Gastrocnemius medialis (tissue), 4 donors: Measurements from ENCODE around the gene BSN. TPM values are rescaled to one million over a fixed set of nuclear protein-coding genes. Genes with fewer than 3 reads are reported as not detected.

Source experiments
- ATAC-seq, 2 donors: fragments of 150-250 bp; one replicate each; pipeline ENCODE4 v1.9.1; 2016
- DNase-seq, 2 donors: peaks; one replicate each; pipeline ENCODE4 v3.0.0-alpha.2; 2019
- H3K27ac ChIP-seq, 4 donors: fragments of 200-600 bp; sonication (generic); 1 replicate in 1 of 4; 2 replicates in 3 of 4; pipeline ENCODE4 v1.5.1; 2016 to 2018; ENCODE audit warnings: mild to moderate bottlenecking in 2 of 4, moderate library complexity in 1 of 4
- H3K27me3 ChIP-seq, 3 donors: fragments of 200-600 bp; sonication (generic) in 2 of 3; 1 replicate in 1 of 3; 2 replicates in 2 of 3; pipeline versions ENCODE4 v1.5.1 to v1.6.0; 2016 to 2019; ENCODE audit warnings: mild to moderate bottlenecking in 1 of 3, moderate library complexity in 1 of 3
- H3K36me3 ChIP-seq, 2 donors: fragments of 200-600 bp; sonication (generic) in 1 of 2; one replicate each; pipeline ENCODE4 v1.5.1; 2017 to 2018
- H3K4me1 ChIP-seq, 2 donors: fragments of 200-600 bp; sonication (generic) in 1 of 2; one replicate each; pipeline ENCODE4 v1.5.1; 2016 to 2017; ENCODE audit warnings: mild to moderate bottlenecking in 2 of 2
- H3K4me3 ChIP-seq, 4 donors: fragments of 200-600 bp; sonication (generic) in 3 of 4; 1 replicate in 1 of 4; 2 replicates in 3 of 4; pipeline ENCODE4 v1.5.1; 2016 to 2019; ENCODE audit warnings: mild to moderate bottlenecking in 2 of 4
- H3K9me3 ChIP-seq, 3 donors: fragments of 200-600 bp; sonication (generic) in 2 of 3; 1 replicate in 1 of 3; 2 replicates in 2 of 3; pipeline ENCODE4 v1.5.1; 2016 to 2019
- CTCF ChIP-seq, 5 experiments: fragments of 450-650 bp in 3 of 5; fragments of 200-600 bp in 2 of 5; sonication (generic) in 2 of 5; IDR thresholded peaks in 4 of 5; conservative IDR thresholded peaks in 1 of 5; 1 replicate in 4 of 5; 2 replicates in 1 of 5; pipeline ENCODE4 v1.5.1; 2016 to 2019; ENCODE audit warnings: antibody characterized with exemption in 5 of 5, mild to moderate bottlenecking in 3 of 5, moderate library complexity in 3 of 5
- POLR2A ChIP-seq, 2 donors: fragments of 450-650 bp; IDR thresholded peaks; one replicate each; pipeline ENCODE4 v1.6.1; 2017; ENCODE audit warnings: antibody characterized with exemption in 2 of 2, mild to moderate bottlenecking in 2 of 2, moderate library complexity in 2 of 2
- in situ Hi-C, 4 donors: fragments of 200-750 bp; cut with MboI; loops; one replicate each; pipeline versions ENCODE4 v1.15.0 to v1.8.0; 2017; ENCODE audit warnings: low sequenced_read_pairs in 4 of 4
- intact Hi-C: fragments of 100-400 bp; cut with DNase I; formaldehyde crosslinking; loops from one replicate; pipeline ENCODE4 v1.15.1; 2023; ENCODE audit warnings: low total_unique reads
- total RNA-seq, 4 donors: library from RNA; depleted of rRNA; stranded (reverse); fragments of >200 nt; gene quantifications; one replicate each; pipeline versions ENCODE4 v1.1.0 to v1.2.3, GENCODE V29; 2016

Gene BSN
- total RNA-seq, 4 donors from 2014 or later = 0.10 to 0.24 (median 0.21) TPM

GRCh38 chr3:49553324-49553691 lies 969 bp upstream of the BSN start:
- intact Hi-C loops (no loop called here), in situ Hi-C loops (no loop called here)
- peaks cover 14 to 15% of the 10 kb centered on the region in 2 donors for H3K4me1 ChIP-seq
- DNase-seq (no peak), ATAC-seq (no peak)
- H3K4me3 ChIP-seq = peak overlapping the region; percentile 80 to 95 (median 83)
- peak overlapping the region; percentile 76 to 91 (median 82) for H3K27ac ChIP-seq
- H3K36me3 ChIP-seq = no peaks in the 10 kb centered on the region
- TF ChIP-seq POLR2A (IDR thresholded peaks at IDR 0.05) = no peak
- TF ChIP-seq CTCF (IDR thresholded peaks at IDR 0.05 in 4 of 5, conservative IDR thresholded peaks at IDR 0.05 in 1 of 5) = no peak
- no peaks in the 10 kb centered on the region for H3K27me3 ChIP-seq
- H3K9me3 ChIP-seq = no peaks in the 10 kb centered on the region

- intact Hi-C loops (loop anchor here (1.0 kb wide), 2 partner anchors 14 to 375 kb away; partner anchors contain the start of gene MON1A), in situ Hi-C loops (no loop called here)
- DNase-seq (no peak), ATAC-seq (peak; percentile 87 to 89)
- H3K4me3 ChIP-seq = peak overlapping the region; percentile 48 to 80 (median 54)
- TF ChIP-seq POLR2A (IDR thresholded peaks at IDR 0.05) = no peak
- TF ChIP-seq CTCF (IDR thresholded peaks at IDR 0.05 in 4 of 5, conservative IDR thresholded peaks at IDR 0.05 in 1 of 5) = no peak
- H3K36me3 ChIP-seq = no peaks in the 10 kb centered on the region
- no peak overlapping the region for H3K27ac ChIP-seq
- H3K27me3 ChIP-seq = no peaks in the 10 kb centered on the region
- H3K9me3 ChIP-seq = no peaks in the 10 kb centered on the region
- H3K4me1 ChIP-seq = peaks cover 14 to 15% of the 10 kb centered on the region in 2 donors
These were observed 472 bp downstream of the BSN start for GRCh38 chr3:49554633-49555265.

- no peaks in the 10 kb centered on the region for H3K36me3 ChIP-seq
- no peaks in the 10 kb centered on the region for H3K27me3 ChIP-seq
- intact Hi-C loops (no loop called here), in situ Hi-C loops (no loop called here)
- ATAC-seq (no peak), DNase-seq (no peak)
- peaks cover 14 to 15% of the 10 kb centered on the region in 2 donors for H3K4me1 ChIP-seq
- H3K9me3 ChIP-seq = no peaks in the 10 kb centered on the region
- no peak overlapping the region for H3K27ac ChIP-seq
- no peak for TF ChIP-seq POLR2A (IDR thresholded peaks at IDR 0.05)
- no peak for TF ChIP-seq CTCF (IDR thresholded peaks at IDR 0.05 in 4 of 5, conservative IDR thresholded peaks at IDR 0.05 in 1 of 5)
- H3K4me3 ChIP-seq = no peak overlapping the region
These were observed 2.4 kb downstream of the BSN start for GRCh38 chr3:49556500-49557275.

- no peak overlapping the region for H3K4me3 ChIP-seq
- H3K36me3 ChIP-seq = no peaks in the 10 kb centered on the region
- no peaks in the 10 kb centered on the region for H3K9me3 ChIP-seq
- H3K27ac ChIP-seq = no peak overlapping the region
- no peak for ATAC-seq
- in situ Hi-C loops = no loop called here
- H3K4me1 ChIP-seq = no peaks in the 10 kb centered on the region
- no peak for DNase-seq
- intact Hi-C loops = no loop called here
- no peaks in the 10 kb centered on the region for H3K27me3 ChIP-seq
- TF ChIP-seq CTCF (IDR thresholded peaks at IDR 0.05 in 4 of 5, conservative IDR thresholded peaks at IDR 0.05 in 1 of 5) (no peak), POLR2A (IDR thresholded peaks at IDR 0.05) (no peak)
These were observed 8.8 kb downstream of the BSN start for GRCh38 chr3:49563040-49563578.
